HG03175 (cell line): ENCODE results near the gene COASY.
A peak's percentile ranks its signal among the peaks of the same experiment; 100 is the strongest.
"Not testable (repeated sequence)": the region's sequence is repeated elsewhere in the genome, so short reads cannot be mapped to it uniquely, and the experiment has no call there.

Source experiments
- ATAC-seq: cut with Tn5 transposase; IDR thresholded peaks from one replicate; pipeline ENCODE4 v1.9.1; 2021; ENCODE audit warnings: mild to moderate bottlenecking, moderate library complexity; ENCODE audit not compliant: unreplicated experiment

Gene COASY

DNA sequence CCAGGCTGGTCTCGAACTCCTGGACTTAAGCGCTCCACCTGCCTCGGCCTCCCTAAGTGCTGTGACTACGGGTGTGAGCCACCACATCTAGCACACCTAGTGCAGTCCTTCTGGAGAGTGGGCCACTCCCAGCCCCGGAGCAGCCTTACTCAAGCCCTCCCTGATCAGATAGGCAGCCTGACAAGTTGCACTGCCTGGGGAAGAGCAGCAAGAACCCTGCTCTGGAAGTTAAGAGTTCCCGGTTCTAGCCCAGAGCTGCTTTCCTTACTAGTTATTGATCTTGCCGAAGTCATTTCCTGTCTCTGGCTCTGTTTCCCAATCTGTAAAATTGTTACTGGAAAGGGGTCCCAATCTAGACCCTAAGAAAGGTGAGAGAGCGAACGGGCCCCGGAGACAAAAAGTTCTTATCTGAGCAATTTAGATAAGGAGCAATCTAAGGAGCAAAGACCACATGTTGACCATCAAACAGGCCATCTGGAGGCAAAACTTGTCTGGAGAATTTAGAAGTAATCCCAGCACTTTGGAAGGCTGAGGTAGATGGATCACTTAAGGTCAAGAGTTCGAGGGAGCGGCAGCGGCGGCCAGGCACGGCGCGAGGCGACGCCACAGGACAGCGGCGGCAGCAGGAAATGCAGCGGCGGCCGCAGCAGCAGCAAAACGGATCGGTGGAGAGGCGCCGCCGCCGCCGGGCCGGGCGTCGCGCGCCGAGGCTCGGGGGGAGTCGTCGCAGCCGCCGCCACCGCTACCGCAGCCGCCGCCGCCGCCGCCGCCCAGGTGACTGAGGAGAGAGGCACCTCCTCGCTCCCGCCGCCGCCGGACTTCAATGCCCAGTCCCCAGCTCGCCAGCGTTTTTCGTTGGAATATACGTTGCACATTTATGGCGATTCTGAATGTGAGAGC lies 30.2 kb upstream of the COASY start:
- ATAC-seq, result no peak

DNA sequence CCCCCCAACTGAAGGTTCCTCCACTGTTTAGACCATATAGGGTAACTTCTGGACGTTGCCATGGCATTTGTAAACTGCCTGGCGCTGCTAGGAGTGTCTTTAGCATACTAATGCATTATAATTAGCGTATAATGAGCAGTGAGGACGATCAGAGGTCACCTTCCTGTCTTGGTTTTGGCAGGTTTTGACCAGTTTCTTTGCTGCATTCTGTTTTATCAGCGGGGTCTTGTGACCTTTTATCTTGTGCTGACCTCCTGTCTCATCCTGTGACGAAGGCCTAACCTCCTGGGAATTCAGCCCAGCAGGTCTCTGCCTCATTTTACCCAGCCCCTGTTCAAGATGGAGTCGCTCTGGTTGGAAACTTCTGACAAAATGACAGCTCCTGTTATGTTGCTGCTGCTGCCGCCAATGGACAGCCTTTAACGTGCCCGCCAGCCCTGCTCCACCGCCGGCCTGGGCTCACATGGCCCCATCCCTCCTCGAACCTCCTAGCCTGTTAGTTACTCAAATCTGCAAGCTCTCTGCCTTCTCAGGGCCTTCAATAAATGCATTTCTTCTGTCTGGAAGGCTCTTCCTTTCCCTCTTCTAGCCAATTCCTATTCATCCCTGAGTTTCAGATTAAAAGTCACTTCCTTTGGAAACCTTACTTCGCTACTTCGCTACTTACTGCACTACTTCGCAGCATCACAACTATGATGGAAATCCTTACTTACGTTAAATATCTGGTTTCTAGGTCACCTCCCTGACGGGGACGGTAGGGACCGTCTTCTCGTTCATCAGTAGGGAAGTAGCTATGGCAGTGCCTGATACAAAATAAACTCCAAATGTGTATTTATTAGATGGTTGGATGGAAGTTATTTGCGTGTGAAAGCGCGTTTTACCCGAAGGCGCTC lies 26.5 kb upstream of the COASY start:
- no peak for ATAC-seq

DNA sequence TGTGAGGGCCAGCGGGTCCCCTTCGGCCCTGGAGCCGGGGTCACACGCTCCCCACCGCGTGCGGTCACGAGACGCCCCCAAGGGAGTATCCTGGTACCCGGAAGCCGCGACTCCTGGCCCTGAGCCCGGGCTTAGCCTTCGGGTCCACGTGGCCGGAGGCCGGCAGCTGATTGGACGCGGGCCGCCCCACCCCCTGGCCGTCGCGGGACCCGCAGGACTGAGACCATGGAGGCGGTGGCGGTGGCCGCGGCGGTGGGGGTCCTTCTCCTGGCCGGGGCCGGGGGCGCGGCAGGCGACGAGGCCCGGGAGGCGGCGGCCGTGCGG lies 25.9 kb upstream of the COASY start, which contains the start of gene NAGLU:
TSS of gene NAGLU (plus strand) at position 194 of the 324 bp plus-strand sequence. CDS start at position 226, 32 bp downstream.
- peak; percentile 87 for ATAC-seq

DNA sequence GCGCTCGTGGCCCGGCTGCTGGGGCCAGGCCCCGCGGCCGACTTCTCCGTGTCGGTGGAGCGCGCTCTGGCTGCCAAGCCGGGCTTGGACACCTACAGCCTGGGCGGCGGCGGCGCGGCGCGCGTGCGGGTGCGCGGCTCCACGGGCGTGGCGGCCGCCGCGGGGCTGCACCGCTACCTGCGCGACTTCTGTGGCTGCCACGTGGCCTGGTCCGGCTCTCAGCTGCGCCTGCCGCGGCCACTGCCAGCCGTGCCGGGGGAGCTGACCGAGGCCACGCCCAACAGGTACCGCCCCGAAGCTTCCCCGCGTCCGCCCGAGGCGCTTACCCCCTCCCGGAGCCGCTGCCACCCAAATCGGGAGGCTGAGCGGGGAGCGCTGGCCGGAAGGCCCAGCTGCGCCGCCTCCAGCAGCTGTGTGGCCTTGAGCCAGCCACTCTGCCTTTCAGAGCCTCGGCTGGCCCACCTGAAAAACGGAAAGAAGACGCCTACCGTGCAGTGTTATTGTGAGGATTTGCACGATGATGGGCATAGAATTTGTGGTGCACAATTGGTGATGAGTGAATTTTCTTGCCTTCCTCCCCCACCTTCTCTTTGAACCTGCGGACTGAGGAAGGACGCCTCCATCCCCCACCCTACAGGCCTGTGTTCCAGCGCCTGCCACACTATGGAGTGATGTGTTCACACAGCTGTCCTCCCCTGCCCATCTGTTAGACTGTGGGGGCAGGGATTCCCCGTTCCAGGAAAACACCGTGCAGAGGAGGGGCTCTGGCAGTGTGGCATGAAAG lies 25.4 kb upstream of the COASY start:
- peak; percentile 73 for ATAC-seq

DNA sequence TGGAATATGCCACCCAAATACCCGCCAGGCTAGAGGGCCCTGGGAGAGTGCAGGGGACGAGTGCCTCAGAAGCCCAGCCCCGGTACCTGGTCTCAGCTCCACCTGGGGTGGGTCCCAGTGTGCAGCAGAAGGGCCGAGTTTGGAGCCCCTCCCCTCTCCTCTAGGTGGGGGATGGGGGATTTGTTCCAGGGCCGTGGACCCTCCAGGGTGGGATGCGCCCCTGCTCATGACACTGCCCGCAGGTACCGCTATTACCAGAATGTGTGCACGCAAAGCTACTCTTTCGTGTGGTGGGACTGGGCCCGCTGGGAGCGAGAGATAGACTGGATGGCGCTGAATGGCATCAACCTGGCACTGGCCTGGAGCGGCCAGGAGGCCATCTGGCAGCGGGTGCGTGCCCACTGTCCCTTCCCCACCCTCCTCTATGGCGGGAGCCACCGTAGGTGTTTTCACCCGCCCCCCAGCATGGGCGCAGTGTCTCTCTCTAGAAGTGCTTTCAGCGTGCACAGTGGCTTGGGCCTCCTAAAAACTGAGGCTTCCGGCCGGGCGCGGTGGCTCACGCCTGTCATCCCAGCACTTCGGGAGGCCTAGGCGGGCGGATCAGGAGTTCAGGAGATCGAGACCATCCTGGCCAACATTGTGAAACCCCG lies 24.7 kb upstream of the COASY start:
- no peak for ATAC-seq

DNA sequence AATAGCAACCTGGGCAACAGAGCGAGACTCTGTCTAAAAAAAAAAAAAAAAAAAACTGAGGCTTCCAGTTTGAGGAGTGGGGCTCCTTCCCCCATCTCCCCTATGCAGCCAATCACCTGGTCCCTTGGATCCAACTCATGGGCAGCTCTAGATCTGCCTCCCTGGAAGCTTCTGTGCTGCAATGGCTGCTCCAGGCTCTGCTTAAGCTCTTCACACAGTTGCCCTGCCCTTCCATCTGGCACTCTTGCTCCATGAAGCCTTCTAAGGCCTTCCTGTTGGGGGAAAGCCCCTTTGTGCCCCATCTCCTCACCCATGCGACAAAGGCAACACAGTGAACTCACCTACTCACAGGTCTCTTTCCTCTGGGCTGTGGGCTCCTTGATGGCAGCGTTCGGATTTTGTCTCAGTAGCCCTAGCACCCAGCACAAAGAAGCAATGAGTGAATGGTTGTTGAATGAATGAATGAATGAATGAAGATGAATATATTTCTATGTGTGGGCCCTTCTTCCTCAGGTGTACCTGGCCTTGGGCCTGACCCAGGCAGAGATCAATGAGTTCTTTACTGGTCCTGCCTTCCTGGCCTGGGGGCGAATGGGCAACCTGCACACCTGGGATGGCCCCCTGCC lies 24.0 kb upstream of the COASY start:
- no peak for ATAC-seq

DNA sequence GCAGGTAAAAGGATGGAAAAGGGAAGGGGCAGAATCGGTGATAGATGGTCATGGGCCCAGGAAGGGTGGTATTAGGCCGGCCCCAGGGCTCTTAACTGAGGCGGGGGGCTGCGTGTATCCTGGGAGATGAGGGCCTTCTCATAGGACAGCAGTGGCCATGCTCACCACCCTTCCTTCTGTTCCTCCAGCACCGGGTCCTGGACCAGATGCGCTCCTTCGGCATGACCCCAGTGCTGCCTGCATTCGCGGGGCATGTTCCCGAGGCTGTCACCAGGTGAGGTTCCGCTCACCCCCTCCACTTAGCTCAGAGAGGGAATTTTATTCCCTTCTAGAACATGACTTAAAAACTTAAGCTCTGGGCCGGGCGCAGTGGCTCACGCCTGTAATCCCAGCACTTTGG lies 23.5 kb upstream of the COASY start:
- no peak for ATAC-seq

DNA sequence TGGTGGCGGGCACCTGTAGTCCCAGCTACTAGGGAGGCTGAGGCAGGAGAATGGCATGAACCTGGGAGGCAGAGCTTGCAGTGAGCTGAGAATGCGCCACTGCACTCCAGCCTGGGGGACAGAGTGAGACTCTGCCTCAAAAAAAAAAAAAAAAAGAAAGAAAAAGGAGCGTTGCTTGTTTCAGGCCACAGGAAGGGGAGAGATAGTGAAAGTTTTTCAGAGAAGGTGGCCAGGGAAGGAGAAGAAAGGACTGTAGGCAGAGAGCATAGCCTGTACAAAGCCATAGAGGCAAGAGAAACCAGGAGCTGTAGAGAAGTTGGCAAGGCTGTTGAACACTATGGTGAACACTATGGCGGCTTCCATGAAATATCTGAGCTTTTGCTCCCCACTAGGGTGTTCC lies 21.4 kb upstream of the COASY start:
- ATAC-seq, result not testable (repeated sequence)

DNA sequence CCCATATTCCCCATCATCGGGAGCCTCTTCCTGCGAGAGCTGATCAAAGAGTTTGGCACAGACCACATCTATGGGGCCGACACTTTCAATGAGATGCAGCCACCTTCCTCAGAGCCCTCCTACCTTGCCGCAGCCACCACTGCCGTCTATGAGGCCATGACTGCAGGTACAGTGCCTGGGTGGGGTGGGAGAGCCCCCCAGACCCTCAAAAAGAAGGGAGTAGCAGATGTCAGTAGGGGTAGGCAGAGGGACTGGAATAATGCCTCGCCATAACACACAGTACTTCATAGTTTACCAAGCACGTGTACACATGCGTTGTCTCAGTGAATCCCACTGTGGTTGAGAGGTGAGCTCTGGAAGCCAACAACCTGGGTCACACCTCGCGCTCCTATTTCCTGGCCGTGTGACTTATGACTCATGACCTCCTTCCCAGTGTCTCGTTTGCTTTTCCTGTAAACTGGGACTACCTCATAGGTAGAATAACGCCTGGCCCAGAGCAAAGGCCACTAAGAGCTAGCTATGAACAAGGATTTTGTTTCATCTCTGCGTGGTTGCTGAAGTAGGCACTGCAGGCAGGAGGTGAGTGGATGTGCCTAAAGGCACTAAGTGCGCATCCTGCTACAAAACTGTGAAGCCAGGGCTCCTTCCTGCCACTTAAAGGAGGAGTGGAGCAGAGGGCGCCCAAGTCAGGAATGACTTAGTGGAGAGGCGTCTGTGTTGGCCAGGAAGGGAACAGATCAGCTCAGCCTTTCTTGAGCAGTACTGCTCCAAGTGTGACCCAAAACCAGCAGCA lies 20.7 kb upstream of the COASY start:
- no peak for ATAC-seq

DNA sequence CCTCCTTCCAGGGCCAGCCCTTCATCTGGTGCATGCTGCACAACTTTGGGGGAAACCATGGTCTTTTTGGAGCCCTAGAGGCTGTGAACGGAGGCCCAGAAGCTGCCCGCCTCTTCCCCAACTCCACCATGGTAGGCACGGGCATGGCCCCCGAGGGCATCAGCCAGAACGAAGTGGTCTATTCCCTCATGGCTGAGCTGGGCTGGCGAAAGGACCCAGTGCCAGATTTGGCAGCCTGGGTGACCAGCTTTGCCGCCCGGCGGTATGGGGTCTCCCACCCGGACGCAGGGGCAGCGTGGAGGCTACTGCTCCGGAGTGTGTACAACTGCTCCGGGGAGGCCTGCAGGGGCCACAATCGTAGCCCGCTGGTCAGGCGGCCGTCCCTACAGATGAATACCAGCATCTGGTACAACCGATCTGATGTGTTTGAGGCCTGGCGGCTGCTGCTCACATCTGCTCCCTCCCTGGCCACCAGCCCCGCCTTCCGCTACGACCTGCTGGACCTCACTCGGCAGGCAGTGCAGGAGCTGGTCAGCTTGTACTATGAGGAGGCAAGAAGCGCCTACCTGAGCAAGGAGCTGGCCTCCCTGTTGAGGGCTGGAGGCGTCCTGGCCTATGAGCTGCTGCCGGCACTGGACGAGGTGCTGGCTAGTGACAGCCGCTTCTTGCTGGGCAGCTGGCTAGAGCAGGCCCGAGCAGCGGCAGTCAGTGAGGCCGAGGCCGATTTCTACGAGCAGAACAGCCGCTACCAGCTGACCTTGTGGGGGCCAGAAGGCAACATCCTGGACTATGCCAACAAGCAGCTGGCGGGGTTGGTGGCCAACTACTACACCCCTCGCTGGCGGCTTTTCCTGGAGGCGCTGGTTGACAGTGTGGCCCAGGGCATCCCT lies 18.5 kb upstream of the COASY start:
- no peak for ATAC-seq

DNA sequence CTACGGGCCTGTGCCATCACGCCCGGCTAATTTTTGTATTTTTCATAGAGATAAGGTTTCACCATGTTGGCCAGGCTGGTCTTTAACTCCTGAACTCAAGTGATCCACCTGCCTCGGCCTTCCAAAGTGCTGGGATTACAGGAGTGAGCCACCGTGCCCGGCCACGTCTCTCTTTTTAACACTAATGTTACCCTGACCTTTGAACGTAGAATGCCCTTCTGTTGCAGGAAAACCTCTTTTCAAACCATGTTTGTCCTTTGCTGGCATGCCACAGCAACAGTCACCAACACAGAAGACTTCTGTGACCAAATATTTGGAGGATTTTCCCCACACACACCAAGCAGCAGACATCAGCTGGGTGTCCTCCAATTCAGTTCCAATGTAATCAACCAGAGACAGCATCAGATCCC lies 17.1 kb upstream of the COASY start:
- ATAC-seq, result no peak

DNA sequence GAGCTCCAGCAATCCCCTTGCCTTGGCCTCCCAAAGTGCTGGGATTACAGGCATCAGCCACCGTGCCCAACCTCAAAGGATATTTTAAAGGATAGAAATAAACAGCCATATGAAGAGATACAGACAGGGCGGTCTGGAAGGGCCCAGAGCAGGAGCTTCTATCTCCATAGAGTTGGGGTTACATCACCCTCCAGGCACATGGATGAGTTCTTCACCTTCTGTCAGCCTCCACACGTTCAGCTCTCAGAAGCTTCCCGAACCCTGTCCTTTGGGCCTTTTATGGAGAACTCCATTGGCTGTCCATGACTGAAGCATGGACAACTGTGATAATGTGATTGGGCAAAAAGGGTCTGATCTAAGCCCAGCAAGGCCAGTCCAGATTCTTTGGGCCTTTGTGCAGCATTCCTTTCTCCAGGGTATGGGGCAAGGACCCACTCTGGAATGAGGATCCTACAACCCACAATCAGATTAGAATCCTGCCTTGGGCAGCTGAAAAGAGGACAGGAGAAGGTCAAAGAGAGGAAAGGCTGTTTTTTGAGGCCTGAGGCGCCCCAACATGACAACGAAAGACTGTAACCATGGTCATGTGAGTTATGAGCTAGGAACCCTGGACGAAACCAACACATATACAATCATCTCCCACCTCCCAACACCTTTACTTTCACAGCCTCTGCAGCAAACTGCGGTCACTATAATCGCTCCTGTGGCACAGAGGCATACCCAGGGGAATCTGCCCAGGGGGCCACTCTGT lies 16.0 kb upstream of the COASY start:
- not testable (repeated sequence) for ATAC-seq

DNA sequence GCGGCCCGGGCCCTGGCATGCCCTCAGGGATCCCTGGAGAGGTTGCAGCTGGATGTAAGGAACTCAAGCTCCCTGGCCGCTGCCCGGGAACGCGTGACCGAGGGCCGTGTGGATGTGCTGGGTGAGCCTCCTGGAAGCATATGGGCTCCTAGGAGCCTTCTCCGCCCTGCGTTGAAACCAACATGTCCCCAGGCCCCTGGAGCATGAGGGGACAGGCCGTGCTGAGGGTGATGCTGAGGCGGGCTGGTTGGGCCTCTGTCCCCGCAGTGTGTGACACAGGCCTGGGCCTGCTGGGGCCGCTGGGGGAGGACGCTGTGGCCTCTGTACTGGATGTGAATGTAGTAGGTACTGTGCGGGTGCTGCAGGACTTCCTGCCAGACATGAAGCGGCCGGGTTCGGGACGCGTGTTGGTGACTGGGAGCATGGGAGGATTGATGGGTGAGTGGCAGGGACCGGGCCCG lies 14.9 kb upstream of the COASY start:
- ATAC-seq, result no peak

DNA sequence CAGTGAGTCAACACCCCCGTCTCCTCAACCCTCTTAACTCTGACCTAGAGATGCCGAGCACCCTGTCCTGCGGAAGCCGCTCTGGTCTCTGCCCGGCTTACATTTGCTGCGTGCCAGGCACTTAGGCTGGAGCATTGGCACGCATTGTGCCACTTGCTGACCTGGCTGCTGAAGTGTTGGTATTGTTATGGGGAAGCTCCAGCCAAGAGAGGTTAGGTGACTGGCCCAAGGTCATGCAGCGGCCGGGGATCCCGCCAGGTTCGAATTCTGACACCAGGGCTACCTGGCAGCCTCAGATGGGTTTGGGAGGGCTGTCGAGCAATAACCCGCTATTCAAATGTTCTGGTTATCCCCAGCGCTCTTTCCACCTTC lies 14.3 kb upstream of the COASY start:
- ATAC-seq, result no peak

DNA sequence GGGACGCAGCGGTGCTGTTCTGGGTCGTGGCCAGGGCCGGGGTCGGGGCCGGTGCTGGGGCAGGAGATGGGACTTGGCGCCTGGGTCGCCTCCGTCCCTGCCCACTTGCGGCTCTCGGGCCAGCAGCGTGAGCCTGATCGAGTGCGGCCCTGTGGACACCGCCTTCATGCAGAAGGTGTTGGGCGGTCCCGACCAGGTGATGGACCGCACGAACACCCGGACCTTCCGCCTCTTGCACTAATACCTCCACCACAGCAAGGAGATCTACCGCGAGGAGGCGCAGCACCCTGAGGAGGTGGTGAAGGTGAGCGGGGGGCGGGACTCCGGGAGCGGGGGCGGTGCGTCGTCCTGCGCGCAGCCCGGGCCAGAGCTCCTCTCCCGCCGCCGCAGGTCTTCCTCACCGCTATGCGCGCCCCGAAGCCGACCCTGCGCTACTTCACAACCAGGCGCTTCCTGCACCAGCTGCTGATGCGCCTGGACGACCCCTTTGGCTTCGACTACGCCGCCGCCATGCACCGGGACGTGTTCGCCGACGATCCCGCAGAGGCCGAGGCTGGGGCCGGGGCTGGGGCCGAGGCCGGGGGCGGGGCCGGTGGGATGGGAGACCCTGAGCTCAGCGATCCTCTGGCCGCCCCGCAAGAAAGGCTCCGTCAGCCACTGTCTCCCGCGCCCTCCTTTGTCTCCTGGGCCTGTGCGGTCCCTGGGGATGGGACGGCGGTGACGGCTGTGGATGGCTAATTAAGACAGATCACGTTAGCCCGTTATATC lies 13.7 kb upstream of the COASY start:
- ATAC-seq, result peak; percentile 61

DNA sequence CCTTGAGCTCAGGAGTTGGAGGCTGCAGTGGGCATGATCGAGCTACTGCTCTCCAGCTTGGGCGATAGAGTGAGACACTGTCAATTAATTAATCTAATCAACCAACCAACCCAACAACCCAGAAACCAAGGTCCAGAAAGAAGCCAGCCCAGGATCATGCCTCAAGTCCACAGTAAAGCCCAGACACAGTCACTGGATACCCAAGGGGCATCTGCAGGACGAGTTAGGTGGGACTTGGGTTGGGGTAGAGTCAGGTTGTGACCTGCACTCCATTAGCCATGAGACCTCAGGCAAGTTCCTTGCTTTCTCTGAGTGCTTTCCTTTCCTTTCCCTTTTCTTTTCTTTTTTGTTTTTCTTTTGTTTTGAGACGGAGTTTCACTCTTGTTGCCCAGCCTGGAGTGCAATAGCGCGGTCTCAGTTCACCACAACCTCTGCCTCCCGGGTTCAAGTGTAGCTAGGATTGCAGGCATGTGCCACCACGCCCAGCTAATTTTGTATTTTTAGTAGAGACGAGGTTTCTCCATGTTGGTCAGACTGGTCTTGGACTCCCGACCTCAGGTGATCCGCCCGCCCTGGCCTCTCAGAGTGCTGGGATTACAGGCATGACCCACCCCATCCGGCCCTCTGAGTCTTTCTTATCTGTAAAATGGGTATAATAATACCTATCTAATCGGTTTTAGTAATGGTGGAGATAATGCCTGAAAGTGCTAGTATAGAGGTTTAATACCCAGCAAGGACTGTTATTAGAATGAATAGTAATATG lies 12.8 kb upstream of the COASY start:
- ATAC-seq, result no peak
